PFSK-1 (cell line): ENCODE data around the gene VAV2.

Experiments used
- FOXP2 ChIP-seq: optimal IDR thresholded peaks from 2 replicates; pipeline ENCODE3; 2011; ENCODE audit warnings: borderline replicate concordance, control low read depth, inconsistent platforms; ENCODE audit not compliant: insufficient read depth; ENCODE audit errors: extremely low read length, extremely low read depth
- POLR2AphosphoS5 ChIP-seq: IDR thresholded peaks from 2 replicates; pipeline ENCODE4 v1.6.1; 2012; ENCODE audit warnings: low read depth, mild to moderate bottlenecking, control low read depth, low read length, moderate library complexity
- REST ChIP-seq, 2 experiments: IDR thresholded peaks; 2 replicates each; pipeline versions ENCODE4 v1.6.1 to v1.8.0; 2011 to 2012; ENCODE audit warnings: low read depth in 2 of 2, low read length in 2 of 2, control low read depth in 1 of 2, inconsistent platforms in 1 of 2, mild to moderate bottlenecking in 1 of 2, moderate library complexity in 1 of 2; ENCODE audit not compliant: insufficient read depth in 1 of 2
- SIN3A ChIP-seq: IDR thresholded peaks from 2 replicates; pipeline ENCODE4 v1.6.1; 2012; ENCODE audit warnings: mild to moderate bottlenecking, low read length, moderate library complexity, borderline replicate concordance; ENCODE audit not compliant: insufficient read depth
- TAF1 ChIP-seq: IDR thresholded peaks from 2 replicates; pipeline ENCODE4 v1.6.1; 2012; ENCODE audit warnings: low read length, control low read depth, borderline replicate concordance; ENCODE audit not compliant: insufficient read depth

The VAV2 gene

GRCh38 chr9:133978226-133978898, 13.8 kb downstream of the VAV2 start:
- TF ChIP-seq SIN3A (no peak), REST (IDR thresholded peaks at IDR 0.05; ENCODE audit: insufficient read depth in 1 of 2, low read depth in 2 of 2, low read length in 2 of 2) (no peak), TAF1 (no peak), POLR2AphosphoS5 (no peak), FOXP2 (no peak)

GRCh38 chr9:133977421-133978201, 14.5 kb downstream of the VAV2 start:
- TF ChIP-seq SIN3A (no peak), FOXP2 (no peak), POLR2AphosphoS5 (no peak), TAF1 (no peak), REST (IDR thresholded peaks at IDR 0.05; ENCODE audit: insufficient read depth in 1 of 2, low read depth in 2 of 2, low read length in 2 of 2) (no peak)

GRCh38 chr9:133976887-133977286, 15.2 kb downstream of the VAV2 start:
- TF ChIP-seq REST (IDR thresholded peaks at IDR 0.05; ENCODE audit: insufficient read depth in 1 of 2, low read depth in 2 of 2, low read length in 2 of 2) (no peak), FOXP2 (no peak), TAF1 (no peak), SIN3A (no peak), POLR2AphosphoS5 (no peak)

- TF ChIP-seq FOXP2 (no peak), SIN3A (no peak), REST (IDR thresholded peaks at IDR 0.05; ENCODE audit: insufficient read depth in 1 of 2, low read depth in 2 of 2, low read length in 2 of 2) (no peak), TAF1 (no peak), POLR2AphosphoS5 (no peak)
Observed at GRCh38 chr9:133976191-133976861, 15.8 kb downstream of the VAV2 start.
